ENCODE data around the gene ELK4. TPM values are rescaled to one million over a fixed set of nuclear protein-coding genes. Genes with fewer than 3 reads are reported as not detected.

The ELK4 gene
- total and polyA plus RNA-seq, 11 donors: 5.0 to 54.9 (median 35.7) TPM

DNA sequence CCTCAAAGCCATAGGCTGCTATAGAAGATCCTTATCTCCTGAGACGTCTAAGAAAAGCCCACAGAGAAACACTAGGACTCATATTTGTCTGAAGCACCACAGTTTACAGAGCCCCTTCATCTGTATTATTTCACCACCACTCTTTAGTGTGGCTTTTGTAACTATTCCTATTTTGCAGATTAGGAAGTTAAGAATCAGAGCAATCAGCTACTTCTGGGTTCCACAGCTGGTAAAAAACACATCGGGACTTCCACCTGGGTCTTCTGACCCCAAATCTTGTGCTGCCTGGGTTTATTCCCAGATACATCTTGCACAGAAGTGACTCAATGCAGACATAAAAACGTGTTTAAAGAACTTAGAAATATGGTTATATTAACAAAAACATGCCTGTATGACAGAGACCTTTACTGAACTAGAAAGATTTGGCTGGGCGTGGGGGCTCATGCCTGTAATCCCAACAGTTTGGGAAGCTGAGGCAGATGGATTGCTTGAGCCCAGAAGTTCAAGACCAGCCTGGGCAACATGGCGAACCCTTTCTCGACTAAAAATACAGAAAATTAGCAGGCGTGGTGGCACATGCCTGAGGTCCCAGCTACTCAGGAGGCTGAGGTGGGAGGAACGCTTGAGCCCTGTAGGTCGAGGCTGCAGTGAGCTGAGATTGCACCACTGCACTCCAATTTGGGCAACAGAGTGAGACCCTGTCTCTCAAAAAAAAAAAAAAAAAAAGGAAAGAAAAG lies 40.9 kb downstream of the ELK4 start:
- no peak for DNase-seq
- Histone ChIP-seq H3K9me3 (no peaks in the 10 kb centered on the region), H3K27ac (no peak overlapping the region), H3K4me3 (no peak overlapping the region), H3K27me3 (no peaks in the 10 kb centered on the region), H3K36me3 (no peaks in the 10 kb centered on the region), H3K4me1 (peaks cover 0 to 28% (median 13%) of the 10 kb centered on the region in 12 donors)
- TF ChIP-seq, protein P1, sequence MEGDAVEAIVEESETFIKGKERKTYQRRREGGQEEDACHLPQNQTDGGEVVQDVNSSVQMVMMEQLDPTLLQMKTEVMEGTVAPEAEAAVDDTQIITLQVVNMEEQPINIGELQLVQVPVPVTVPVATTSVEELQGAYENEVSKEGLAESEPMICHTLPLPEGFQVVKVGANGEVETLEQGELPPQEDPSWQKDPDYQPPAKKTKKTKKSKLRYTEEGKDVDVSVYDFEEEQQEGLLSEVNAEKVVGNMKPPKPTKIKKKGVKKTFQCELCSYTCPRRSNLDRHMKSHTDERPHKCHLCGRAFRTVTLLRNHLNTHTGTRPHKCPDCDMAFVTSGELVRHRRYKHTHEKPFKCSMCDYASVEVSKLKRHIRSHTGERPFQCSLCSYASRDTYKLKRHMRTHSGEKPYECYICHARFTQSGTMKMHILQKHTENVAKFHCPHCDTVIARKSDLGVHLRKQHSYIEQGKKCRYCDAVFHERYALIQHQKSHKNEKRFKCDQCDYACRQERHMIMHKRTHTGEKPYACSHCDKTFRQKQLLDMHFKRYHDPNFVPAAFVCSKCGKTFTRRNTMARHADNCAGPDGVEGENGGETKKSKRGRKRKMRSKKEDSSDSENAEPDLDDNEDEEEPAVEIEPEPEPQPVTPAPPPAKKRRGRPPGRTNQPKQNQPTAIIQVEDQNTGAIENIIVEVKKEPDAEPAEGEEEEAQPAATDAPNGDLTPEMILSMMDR (IDR thresholded peaks at IDR 0.05): no peak
- no peak for TF ChIP-seq POLR2A (IDR thresholded peaks at IDR 0.05)
- WGBS, 4 donors: 63 to 75% (median 73%) methylated on average over 9 of the region's 9 CpGs
- intact Hi-C loops (cut with DNase I): loop anchor here (1.0 to 10.0 kb wide), 15 partner anchors 41 to 514 kb away; partner anchors contain the start of gene ELK4 (in 6 of the 10)
- no peak for ATAC-seq

DNA sequence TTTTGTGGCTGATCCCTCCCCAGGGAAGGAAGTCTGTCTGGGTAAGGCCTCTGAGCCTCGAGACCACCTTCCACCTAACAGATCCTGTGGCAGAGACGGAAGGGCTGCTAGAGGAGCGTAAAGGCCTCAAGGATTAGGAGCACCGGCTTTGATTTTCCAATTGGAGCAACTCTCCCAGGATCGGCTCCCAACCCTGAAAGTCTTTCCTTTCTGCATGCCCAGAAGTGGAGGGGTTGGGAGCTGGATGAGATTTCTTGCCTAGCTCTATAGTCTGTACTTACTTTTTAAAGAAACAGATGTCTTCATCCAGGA lies 41.4 kb downstream of the ELK4 start:
- H3K27ac ChIP-seq: no peak overlapping the region
- WGBS, 4 donors: 75 to 80% (median 75%) methylated on average over 5 of the region's 5 CpGs
- peaks cover 0 to 28% (median 13%) of the 10 kb centered on the region in 12 donors for H3K4me1 ChIP-seq
- intact Hi-C loops (cut with DNase I): loop anchor here in 9 of 10 donors (2.0 to 10.0 kb wide), 11 partner anchors 42 to 514 kb away; partner anchors contain the start of gene ELK4 (in 5 of the 9)
- H3K27me3 ChIP-seq: no peaks in the 10 kb centered on the region
- ATAC-seq (no peak), DNase-seq (no peak)
- no peaks in the 10 kb centered on the region for H3K9me3 ChIP-seq
- no peak overlapping the region for H3K4me3 ChIP-seq
- TF ChIP-seq, protein P1 (IDR thresholded peaks at IDR 0.05): no peak
- TF ChIP-seq POLR2A (IDR thresholded peaks at IDR 0.05): no peak
- H3K36me3 ChIP-seq: no peaks in the 10 kb centered on the region

DNA sequence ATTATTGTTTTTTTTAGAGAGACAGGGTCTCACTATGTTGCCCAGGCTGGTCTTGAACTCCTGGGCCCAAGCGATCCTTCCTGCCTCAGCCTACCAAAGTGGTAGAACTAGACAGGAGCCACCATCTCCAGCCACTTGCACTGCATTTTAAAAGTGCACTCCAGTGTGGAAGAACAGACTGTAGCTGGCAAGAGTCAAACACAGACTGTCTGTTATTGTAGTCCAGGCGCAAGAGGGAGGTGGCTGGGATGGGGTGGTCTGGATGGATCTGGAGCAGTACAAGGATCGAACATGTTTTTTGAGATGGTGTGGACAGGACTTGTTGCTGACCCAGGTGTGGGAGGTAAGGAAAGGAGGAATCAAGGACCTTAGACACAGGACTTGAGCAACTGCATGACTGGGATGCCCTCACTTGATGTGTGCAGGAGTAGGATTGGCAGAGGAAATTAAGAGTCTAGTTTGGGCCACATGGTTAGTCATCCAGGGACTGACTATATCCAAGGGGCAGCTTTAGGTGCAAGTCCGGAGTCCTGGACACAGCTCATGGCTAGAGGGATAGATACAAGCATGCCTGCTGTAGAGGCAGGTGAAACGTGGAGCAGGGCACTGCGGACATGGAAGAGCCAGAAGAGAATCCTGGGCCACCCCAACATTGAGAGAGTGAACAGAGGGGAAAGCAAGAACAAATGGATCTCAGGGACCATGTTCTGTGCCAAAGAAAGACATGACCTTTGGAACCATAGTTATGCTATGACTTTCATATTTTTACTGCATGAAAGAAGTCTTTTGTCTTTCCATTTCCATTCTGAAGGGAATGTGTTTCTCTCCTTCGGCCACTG lies 42.0 kb downstream of the ELK4 start:
- TF ChIP-seq, protein P1 (IDR thresholded peaks at IDR 0.05): no peak
- TF ChIP-seq POLR2A (IDR thresholded peaks at IDR 0.05): no peak
- Histone ChIP-seq H3K4me3 (no peak overlapping the region), H3K27ac (no peak overlapping the region), H3K9me3 (no peaks in the 10 kb centered on the region), H3K27me3 (no peaks in the 10 kb centered on the region), H3K36me3 (no peaks in the 10 kb centered on the region), H3K4me1 (peaks cover 0 to 28% (median 13%) of the 10 kb centered on the region in 12 donors)
- ATAC-seq (no peak), DNase-seq (no peak)
- intact Hi-C loops (cut with DNase I): loop anchor here (2.0 to 10.0 kb wide), 14 partner anchors 42 to 515 kb away; partner anchors contain the start of gene ELK4 (in 5 of the 10)
- whole genome bisulfite sequencing, 4 donors: 86 to 87% (median 86%) methylated on average over 7 of the region's 7 CpGs

DNA sequence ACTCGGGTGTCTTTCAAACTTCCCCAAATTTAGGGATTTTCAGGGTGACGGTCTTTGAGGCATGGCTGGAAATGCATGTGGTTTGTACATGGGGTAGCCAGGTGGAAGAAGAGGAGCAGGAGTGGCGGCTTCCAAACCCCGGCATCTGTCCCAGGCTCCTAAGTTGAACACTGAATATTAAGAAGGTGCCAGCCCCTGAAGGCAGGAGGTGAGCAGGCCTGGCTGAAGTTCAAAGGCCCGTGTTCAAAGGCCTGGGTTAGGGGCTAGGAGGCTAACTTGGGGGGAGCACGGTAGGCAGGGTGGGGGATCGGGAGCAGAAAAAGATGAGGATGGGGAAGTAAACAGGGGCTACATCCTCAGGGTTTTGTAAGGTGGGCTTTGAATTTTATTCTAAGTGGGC lies 42.8 kb downstream of the ELK4 start:
- H3K36me3 ChIP-seq: no peaks in the 10 kb centered on the region
- H3K27me3 ChIP-seq: no peaks in the 10 kb centered on the region
- DNase-seq (no peak), ATAC-seq (no peak)
- TF ChIP-seq, protein P1 (IDR thresholded peaks at IDR 0.05): no peak
- TF ChIP-seq POLR2A (IDR thresholded peaks at IDR 0.05): no peak
- WGBS, 4 donors: 91 to 93% (median 93%) methylated on average over 7 of the region's 7 CpGs
- intact Hi-C loops (cut with DNase I): loop anchor here in 3 of 10 donors (5.0 kb wide), 3 partner anchors 52 to 393 kb away; no protein-coding TSS in a partner anchor
- no peak overlapping the region for H3K4me3 ChIP-seq
- H3K4me1 ChIP-seq: peaks cover 0 to 26% (median 13%) of the 10 kb centered on the region in 12 donors
- no peak overlapping the region for H3K27ac ChIP-seq
- H3K9me3 ChIP-seq: no peaks in the 10 kb centered on the region

Measured in heart left ventricle (tissue), 16 donors.